GM18907 (cell line): ENCODE measurements around the gene FBLN2.

Experiments
- ATAC-seq: cut with Tn5 transposase; IDR thresholded peaks from one replicate; pipeline ENCODE4 v1.9.1; 2021; ENCODE audit warnings: mild to moderate bottlenecking, moderate library complexity; ENCODE audit not compliant: unreplicated experiment

Gene FBLN2

GRCh38 chr3:13596426-13597205 is 47.7 kb downstream of the FBLN2 start:
- ATAC-seq = no peak

GRCh38 chr3:13597661-13598060 is 48.7 kb downstream of the FBLN2 start:
- no peak for ATAC-seq

- ATAC-seq = no peak
These were observed 49.3 kb downstream of the FBLN2 start for GRCh38 chr3:13598201-13598600.

- ATAC-seq = no peak
These were observed 50.3 kb downstream of the FBLN2 start for GRCh38 chr3:13598926-13599886.

GRCh38 chr3:13599887-13600450 is 51.0 kb downstream of the FBLN2 start:
- ATAC-seq = no peak

GRCh38 chr3:13600950-13601691 is 52.2 kb downstream of the FBLN2 start:
- no peak for ATAC-seq

- no peak for ATAC-seq
These were observed 52.8 kb downstream of the FBLN2 start for GRCh38 chr3:13601692-13602080.

GRCh38 chr3:13605555-13605954 is 56.6 kb downstream of the FBLN2 start:
- ATAC-seq = no peak

GRCh38 chr3:13607821-13608597 is 59.1 kb downstream of the FBLN2 start:
- ATAC-seq = no peak

GRCh38 chr3:13608969-13609725 is 60.2 kb downstream of the FBLN2 start:
- ATAC-seq = no peak

- ATAC-seq = no peak
These were observed 61.2 kb downstream of the FBLN2 start for GRCh38 chr3:13610006-13610570.

GRCh38 chr3:13611221-13611620 is 62.3 kb downstream of the FBLN2 start:
- ATAC-seq = no peak

- ATAC-seq = no peak
These were observed 63.9 kb downstream of the FBLN2 start for GRCh38 chr3:13612829-13613228.

GRCh38 chr3:13613343-13614190 is 64.6 kb downstream of the FBLN2 start:
- ATAC-seq = no peak

- ATAC-seq = no peak
These were observed 65.7 kb downstream of the FBLN2 start for GRCh38 chr3:13614607-13615006.

- no peak for ATAC-seq
These were observed 66.1 kb downstream of the FBLN2 start for GRCh38 chr3:13615019-13615528.

- no peak for ATAC-seq
These were observed 67.4 kb downstream of the FBLN2 start for GRCh38 chr3:13616359-13616758.
